NCI-H226 (cell line): ENCODE measurements around the gene ZEB1.
"Not testable (repeated sequence)": the region's sequence is repeated elsewhere in the genome, so short reads cannot be mapped to it uniquely, and the experiment has no call there.

Experiments
- DNase-seq: peaks from one replicate; pipeline ENCODE4 v3.0.0-alpha.2; 2015

ZEB1 gene

GRCh38 chr10:31372439-31372838, 53.4 kb downstream of the ZEB1 start:
- DNase-seq: no peak

- DNase-seq: no peak
Measured at GRCh38 chr10:31374146-31374696, 55.2 kb downstream of the ZEB1 start.

DNA sequence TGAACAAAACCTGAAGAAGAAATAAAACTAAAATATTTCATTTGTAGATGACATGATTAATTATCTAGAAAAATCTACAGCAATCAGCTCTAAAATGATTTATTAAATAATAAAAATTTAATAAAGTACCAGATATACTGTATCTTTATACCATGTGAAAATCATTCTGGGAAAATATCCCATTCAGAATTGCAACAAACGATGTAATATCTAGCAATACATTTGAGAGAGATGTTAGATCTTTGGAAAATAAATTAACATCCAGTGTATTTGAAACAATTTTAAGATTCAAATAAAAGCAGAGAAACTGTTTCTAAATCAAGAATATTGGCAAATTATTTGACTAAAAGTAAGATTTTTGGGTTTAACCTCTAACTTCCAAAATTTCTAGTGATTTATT, 62.2 kb downstream of the ZEB1 start:
- no peak for DNase-seq

DNA sequence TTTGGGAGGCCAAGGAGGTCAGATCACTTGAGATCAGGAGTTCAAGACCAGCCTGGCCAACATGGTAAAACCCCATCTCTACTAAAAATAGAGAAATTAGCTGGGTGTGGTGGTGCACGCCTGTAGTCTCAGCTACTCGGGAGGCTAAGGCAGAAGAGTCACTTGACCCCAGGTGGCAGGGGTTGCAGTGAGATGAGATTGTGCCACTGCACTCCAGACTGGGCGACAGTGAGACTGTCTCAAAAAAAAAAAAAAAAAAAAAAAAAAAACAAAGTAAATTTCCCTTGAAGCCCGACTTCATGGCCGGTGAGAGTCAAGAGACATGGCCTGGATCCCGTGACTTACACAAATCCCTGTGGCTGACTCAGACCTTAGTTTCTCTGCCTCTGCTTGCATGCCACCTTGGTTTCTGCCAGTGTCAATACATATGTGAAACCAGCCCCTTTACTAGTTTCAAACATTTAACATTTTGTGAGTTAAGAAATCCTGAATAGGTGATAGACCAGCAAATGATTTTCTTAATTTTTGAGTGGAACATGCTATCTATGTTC, 62.8 kb downstream of the ZEB1 start:
- DNase-seq: no peak

- no peak for DNase-seq
Measured at GRCh38 chr10:31383810-31384588, 65.0 kb downstream of the ZEB1 start.

- DNase-seq: no peak
Measured at GRCh38 chr10:31384589-31384949, 65.6 kb downstream of the ZEB1 start.

GRCh38 chr10:31390804-31391203, 71.8 kb downstream of the ZEB1 start:
- DNase-seq: no peak

DNA sequence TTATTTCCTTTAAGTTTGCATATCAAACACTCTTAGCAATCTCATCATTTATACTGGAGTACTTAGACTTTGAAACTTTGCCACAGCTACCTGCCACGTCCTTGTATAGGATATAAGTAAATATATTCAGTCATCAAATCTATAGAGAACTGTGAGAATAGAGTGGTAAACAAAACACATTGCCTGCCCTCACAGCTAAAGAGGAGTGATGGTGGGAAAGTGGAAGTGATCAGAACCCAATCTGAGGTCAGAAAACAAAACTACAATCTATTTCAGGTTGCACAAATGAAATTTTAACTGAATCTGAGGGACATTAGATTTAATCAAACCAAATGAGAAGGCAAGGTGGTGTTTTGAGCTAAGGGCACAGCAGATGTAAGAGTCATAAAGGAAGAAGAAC, 74.8 kb downstream of the ZEB1 start:
- no peak for DNase-seq

GRCh38 chr10:31395695-31396094, 76.7 kb downstream of the ZEB1 start:
- no peak for DNase-seq

DNA sequence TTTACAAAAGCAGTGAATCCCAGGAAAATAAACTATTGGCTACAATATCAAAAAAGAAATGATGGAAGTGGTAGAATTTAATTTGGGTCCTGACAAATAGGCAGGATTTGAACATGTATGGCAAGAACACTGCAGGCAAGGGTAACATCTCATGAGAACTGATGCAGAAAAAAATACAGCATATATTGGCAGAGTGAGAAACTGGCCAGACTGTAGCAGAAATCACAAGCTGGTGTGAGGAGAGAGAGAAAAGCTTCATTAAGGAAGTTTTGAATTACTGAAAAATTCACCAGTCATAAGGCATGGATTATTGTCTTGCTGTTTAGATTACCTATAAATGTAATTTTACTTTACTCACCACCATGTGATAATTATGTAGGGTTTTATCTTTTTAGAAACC, 77.4 kb downstream of the ZEB1 start:
- no peak for DNase-seq

- DNase-seq: no peak
Measured at GRCh38 chr10:31397852-31398251, 78.8 kb downstream of the ZEB1 start.

- no peak for DNase-seq
Measured at GRCh38 chr10:31399171-31399570, 80.2 kb downstream of the ZEB1 start.

- DNase-seq: no peak
Measured at GRCh38 chr10:31399631-31400030, 80.6 kb downstream of the ZEB1 start.

DNA sequence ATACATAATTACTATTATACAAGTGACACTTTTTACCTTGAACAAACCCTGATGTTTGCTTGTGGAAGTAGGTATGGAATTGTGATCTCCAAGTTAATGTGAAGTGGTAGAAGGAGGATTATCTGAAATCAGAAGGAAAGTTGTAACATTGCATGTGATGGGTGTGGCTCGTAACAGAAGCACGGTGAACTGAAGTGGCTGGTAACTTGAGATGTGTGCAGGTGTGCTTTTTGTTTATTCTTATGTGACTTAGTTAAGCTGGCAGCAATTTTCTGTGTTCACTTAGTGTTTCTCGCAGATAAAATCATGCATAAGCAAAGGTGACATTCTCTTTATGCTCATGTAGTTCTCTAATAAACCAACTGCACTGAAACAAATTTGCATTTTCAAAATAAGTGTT, 82.3 kb downstream of the ZEB1 start:
- DNase-seq: no peak

GRCh38 chr10:31404640-31405039, 85.6 kb downstream of the ZEB1 start:
- DNase-seq: peak; percentile 60

- not testable (repeated sequence) for DNase-seq
Measured at GRCh38 chr10:31405829-31406228, 86.8 kb downstream of the ZEB1 start.

DNA sequence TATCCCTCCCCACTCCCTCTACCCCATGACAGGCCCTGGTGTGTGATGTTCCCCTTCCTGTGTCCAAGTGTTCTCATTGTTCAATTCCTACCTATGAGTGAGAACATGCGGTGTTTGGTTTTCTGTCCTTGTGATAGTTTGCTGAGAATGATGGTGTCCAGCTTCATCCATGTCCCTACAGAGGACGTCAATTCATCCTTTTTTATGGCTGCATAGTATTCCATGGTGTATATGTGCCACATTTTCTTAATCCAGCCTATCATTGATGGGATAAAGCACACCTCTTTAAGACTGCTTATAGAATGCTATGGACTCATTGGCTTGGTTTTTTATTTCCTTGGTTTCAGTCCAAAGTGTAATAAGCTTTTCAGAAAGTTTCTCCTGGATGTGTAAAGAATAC, 93.4 kb downstream of the ZEB1 start:
- not testable (repeated sequence) for DNase-seq

DNA sequence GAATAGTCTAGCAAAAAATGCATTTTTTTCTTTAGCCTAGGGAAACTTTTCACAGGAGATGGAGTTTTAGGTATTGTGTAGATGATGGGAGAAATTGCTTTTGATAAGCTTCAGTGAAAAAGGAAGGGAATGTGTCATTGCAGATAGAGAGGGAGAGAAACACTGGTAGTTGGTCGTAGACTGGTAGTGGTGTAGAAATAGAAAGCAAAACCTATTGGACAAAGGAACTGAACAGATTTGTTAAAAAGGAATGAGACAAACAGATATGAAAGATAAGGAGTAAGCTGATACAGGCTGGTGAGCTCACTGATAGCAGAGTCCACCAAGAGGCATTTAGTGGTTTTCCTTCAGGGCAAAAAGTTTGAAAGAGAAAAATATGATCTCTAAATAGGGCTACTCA, 94.3 kb downstream of the ZEB1 start:
- peak; percentile 68 for DNase-seq

GRCh38 chr10:31418481-31418880, 99.5 kb downstream of the ZEB1 start:
- no peak for DNase-seq

DNA sequence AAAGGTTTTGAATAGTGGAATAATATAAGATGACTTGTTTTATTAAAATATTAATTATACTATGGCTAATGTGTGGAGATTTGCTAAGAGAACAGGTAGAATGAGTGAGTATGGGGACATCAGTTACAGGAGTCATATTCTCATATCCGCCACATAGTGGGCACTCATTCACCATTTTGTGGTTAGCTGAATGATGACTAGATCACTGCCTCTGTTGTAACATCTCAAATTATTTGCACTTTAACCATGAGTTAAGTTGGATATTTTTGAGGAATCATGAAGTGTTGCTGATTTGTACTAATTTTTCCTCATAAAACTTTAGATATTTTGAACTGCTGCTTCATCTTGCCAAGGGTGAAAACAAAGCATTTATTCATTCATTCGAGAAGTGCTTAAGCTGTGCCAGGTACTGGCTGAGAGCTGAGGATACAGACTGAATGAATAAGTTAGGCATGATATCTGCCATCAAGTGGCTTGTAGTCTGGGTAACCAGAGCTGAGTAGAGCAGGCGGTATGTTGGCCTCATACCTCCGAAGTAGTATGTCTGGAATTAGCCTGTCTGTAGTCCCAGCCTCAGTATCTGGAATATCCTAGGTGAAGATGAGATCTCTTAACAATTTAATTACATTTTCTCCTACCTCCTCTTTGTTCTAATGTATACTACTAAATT, 100.5 kb downstream of the ZEB1 start:
- DNase-seq: peak; percentile 54

- no peak for DNase-seq
Measured at GRCh38 chr10:31421322-31421721, 102.3 kb downstream of the ZEB1 start.

DNA sequence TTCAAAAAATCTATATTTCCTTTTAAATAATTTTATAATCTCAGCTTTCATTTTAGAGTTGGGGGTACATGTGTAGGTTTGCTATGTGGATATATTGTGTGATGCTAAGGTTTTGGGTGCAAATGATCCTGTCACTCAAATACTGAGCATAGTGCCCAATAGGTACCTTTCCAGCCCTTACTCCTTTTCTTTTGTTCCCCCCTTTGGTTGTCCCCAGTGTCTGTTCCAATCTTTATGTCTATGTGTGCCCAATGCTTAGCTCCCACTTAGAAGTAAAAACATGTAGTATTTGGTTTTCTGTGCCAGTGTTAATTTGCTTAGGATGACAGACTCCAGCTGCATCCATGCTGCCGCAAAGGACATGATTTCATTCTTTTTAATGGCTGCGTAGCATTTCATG, 103.6 kb downstream of the ZEB1 start:
- no peak for DNase-seq

GRCh38 chr10:31424473-31424872, 105.5 kb downstream of the ZEB1 start:
- no peak for DNase-seq

DNA sequence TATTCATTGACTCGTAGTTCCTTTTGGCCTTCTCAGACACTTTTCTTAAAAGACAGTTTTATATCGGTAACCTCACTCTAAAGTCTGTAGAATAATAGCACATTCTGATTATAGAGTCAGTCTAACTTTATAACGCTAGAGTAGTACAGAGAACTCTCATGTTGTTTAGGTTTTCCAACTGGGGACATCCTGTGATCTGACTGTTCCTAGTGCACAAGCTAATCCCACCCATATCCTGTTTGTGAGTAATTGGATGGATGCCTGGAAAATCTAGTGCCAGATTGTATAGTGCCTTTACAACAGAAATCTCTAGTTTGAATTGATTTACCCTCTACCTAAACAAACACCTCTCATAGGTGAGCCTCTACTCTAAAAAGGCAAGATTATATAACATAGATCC, 107.4 kb downstream of the ZEB1 start:
- peak; percentile 79 for DNase-seq
